HepG2 (cell line): Measurements from ENCODE around the gene EEIG1. TPM values are rescaled to one million over a fixed set of nuclear protein-coding genes. Genes with fewer than 3 reads are reported as not detected.

ENCODE experiments used
- CEBPG ChIP-seq: IDR thresholded peaks from 2 replicates; pipeline ENCODE4 v1.6.1; 2016
- FOXJ3 ChIP-seq: sonication (generic); formaldehyde crosslinking; IDR thresholded peaks from 2 replicates; pipeline ENCODE4 v1.4.0; 2020; ENCODE audit warnings: missing genetic modification reagents, mild to moderate bottlenecking, borderline replicate concordance
- HMG20B ChIP-seq: conservative IDR thresholded peaks from 2 replicates; pipeline ENCODE4 v1.6.1; 2016; ENCODE audit warnings: missing genetic modification reagents, missing compliant biosample characterization
- HNF4A ChIP-seq: sonication (generic); formaldehyde crosslinking; IDR thresholded peaks from 2 replicates; pipeline ENCODE4 v1.4.0; 2020; ENCODE audit warnings: missing genetic modification reagents
- MIXL1 ChIP-seq: IDR thresholded peaks from 2 replicates; pipeline ENCODE4 v1.6.1; 2016
- ZNF138 ChIP-seq: sonication (generic); formaldehyde crosslinking; IDR thresholded peaks from 2 replicates; pipeline ENCODE4 v1.5.0; 2020; ENCODE audit warnings: mild to moderate bottlenecking, low read depth, missing genetic modification reagents
- ZNF460 ChIP-seq: sonication (generic); formaldehyde crosslinking; IDR thresholded peaks from 2 replicates; pipeline ENCODE4 v1.5.1; 2020; ENCODE audit warnings: missing genetic modification reagents, mild to moderate bottlenecking, borderline replicate concordance
- ZNF546 ChIP-seq: sonication (generic); formaldehyde crosslinking; conservative IDR thresholded peaks from 2 replicates; pipeline ENCODE4 v1.8.1; 2023; ENCODE audit warnings: mild to moderate bottlenecking, missing genetic modification reagents
- polyA plus RNA-seq, 8 experiments: library from polyadenylated mRNA; depleted of rRNA in 3 of 8; stranded (reverse) in 7 of 8; unstranded in 1 of 8; fragments of >200 nt; fragmentation: Illumina TruSeq in 4 of 8; extraction: Trizol in 4 of 8; gene quantifications; 2 replicates each; pipeline versions ENCODE4 v1.2.1 to v1.2.3, GENCODE V29; 2011 to 2016; ENCODE audit warnings: low read depth in 4 of 8, missing spikeins in 1 of 8, mixed read lengths in 1 of 8; ENCODE audit not compliant: insufficient read depth in 1 of 8
- total RNA-seq, 5 experiments: library from RNA; depleted of rRNA; stranded (reverse); fragments of >200 nt; fragmentation: Illumina TruSeq; extraction: Trizol; gene quantifications; 2 replicates each; pipeline ENCODE4 v1.2.3, GENCODE V29; 2016; ENCODE audit warnings: low read depth in 1 of 5
- TF ChIP-seq, protein P1 (sequence below): sonication (generic); formaldehyde crosslinking; IDR thresholded peaks from 2 replicates; pipeline ENCODE4 v1.8.1; 2022; ENCODE audit warnings: low read depth, mild to moderate bottlenecking, missing genetic modification reagents
- TF ChIP-seq, protein P2 (sequence below): sonication (generic); formaldehyde crosslinking; IDR thresholded peaks from 2 replicates; pipeline ENCODE4 v1.4.0; 2020; ENCODE audit warnings: mild to moderate bottlenecking, missing genetic modification reagents
- TF ChIP-seq, protein P3 (sequence below): sonication (generic); formaldehyde crosslinking; IDR thresholded peaks from 2 replicates; pipeline ENCODE4 v1.5.0; 2020; ENCODE audit warnings: missing genetic modification reagents
- TF ChIP-seq, protein P4 (sequence below): IDR thresholded peaks from 2 replicates; pipeline ENCODE4 v1.6.1; 2012; ENCODE audit warnings: inconsistent platforms
- TF ChIP-seq, protein P5 (sequence below): sonication (generic); formaldehyde crosslinking; IDR thresholded peaks from 2 replicates; pipeline ENCODE4 v1.5.0; 2020; ENCODE audit warnings: missing genetic modification reagents

EEIG1 gene
- total and polyA plus RNA-seq, 2 of the 13 experiments (the other 11 are each of a cell fraction or from before 2014, with no cell fraction given) = 16.6 to 25.2 TPM

GRCh38 chr9:127991017-127991756, 10.4 kb upstream of the EEIG1 start (continued):
- TF ChIP-seq, protein P1, sequence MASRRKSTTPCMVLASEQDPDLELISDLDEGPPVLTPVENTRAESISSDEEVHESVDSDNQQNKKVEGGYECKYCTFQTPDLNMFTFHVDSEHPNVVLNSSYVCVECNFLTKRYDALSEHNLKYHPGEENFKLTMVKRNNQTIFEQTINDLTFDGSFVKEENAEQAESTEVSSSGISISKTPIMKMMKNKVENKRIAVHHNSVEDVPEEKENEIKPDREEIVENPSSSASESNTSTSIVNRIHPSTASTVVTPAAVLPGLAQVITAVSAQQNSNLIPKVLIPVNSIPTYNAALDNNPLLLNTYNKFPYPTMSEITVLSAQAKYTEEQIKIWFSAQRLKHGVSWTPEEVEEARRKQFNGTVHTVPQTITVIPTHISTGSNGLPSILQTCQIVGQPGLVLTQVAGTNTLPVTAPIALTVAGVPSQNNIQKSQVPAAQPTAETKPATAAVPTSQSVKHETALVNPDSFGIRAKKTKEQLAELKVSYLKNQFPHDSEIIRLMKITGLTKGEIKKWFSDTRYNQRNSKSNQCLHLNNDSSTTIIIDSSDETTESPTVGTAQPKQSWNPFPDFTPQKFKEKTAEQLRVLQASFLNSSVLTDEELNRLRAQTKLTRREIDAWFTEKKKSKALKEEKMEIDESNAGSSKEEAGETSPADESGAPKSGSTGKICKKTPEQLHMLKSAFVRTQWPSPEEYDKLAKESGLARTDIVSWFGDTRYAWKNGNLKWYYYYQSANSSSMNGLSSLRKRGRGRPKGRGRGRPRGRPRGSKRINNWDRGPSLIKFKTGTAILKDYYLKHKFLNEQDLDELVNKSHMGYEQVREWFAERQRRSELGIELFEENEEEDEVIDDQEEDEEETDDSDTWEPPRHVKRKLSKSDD (CRISPR knock-in tag) = no peak
- TF ChIP-seq HMG20B (CRISPR knock-in tag) (0 out of 2 replicates have a peak, but pooled peaks have one; percentile 17), ZNF546 (no peak), FOXJ3 (CRISPR knock-in tag) (peak; percentile 66), ZNF138 (no peak), CEBPG (CRISPR knock-in tag) (peak; percentile 53; the same call in 1 of the 2 replicates), HNF4A (CRISPR knock-in tag) (peak; percentile 81), MIXL1 (CRISPR knock-in tag) (peak; percentile 23; the same call in 1 of the 2 replicates), ZNF460 (CRISPR knock-in tag) (no peak; the same call in 1 of the 2 replicates)
- TF ChIP-seq, protein P2, sequence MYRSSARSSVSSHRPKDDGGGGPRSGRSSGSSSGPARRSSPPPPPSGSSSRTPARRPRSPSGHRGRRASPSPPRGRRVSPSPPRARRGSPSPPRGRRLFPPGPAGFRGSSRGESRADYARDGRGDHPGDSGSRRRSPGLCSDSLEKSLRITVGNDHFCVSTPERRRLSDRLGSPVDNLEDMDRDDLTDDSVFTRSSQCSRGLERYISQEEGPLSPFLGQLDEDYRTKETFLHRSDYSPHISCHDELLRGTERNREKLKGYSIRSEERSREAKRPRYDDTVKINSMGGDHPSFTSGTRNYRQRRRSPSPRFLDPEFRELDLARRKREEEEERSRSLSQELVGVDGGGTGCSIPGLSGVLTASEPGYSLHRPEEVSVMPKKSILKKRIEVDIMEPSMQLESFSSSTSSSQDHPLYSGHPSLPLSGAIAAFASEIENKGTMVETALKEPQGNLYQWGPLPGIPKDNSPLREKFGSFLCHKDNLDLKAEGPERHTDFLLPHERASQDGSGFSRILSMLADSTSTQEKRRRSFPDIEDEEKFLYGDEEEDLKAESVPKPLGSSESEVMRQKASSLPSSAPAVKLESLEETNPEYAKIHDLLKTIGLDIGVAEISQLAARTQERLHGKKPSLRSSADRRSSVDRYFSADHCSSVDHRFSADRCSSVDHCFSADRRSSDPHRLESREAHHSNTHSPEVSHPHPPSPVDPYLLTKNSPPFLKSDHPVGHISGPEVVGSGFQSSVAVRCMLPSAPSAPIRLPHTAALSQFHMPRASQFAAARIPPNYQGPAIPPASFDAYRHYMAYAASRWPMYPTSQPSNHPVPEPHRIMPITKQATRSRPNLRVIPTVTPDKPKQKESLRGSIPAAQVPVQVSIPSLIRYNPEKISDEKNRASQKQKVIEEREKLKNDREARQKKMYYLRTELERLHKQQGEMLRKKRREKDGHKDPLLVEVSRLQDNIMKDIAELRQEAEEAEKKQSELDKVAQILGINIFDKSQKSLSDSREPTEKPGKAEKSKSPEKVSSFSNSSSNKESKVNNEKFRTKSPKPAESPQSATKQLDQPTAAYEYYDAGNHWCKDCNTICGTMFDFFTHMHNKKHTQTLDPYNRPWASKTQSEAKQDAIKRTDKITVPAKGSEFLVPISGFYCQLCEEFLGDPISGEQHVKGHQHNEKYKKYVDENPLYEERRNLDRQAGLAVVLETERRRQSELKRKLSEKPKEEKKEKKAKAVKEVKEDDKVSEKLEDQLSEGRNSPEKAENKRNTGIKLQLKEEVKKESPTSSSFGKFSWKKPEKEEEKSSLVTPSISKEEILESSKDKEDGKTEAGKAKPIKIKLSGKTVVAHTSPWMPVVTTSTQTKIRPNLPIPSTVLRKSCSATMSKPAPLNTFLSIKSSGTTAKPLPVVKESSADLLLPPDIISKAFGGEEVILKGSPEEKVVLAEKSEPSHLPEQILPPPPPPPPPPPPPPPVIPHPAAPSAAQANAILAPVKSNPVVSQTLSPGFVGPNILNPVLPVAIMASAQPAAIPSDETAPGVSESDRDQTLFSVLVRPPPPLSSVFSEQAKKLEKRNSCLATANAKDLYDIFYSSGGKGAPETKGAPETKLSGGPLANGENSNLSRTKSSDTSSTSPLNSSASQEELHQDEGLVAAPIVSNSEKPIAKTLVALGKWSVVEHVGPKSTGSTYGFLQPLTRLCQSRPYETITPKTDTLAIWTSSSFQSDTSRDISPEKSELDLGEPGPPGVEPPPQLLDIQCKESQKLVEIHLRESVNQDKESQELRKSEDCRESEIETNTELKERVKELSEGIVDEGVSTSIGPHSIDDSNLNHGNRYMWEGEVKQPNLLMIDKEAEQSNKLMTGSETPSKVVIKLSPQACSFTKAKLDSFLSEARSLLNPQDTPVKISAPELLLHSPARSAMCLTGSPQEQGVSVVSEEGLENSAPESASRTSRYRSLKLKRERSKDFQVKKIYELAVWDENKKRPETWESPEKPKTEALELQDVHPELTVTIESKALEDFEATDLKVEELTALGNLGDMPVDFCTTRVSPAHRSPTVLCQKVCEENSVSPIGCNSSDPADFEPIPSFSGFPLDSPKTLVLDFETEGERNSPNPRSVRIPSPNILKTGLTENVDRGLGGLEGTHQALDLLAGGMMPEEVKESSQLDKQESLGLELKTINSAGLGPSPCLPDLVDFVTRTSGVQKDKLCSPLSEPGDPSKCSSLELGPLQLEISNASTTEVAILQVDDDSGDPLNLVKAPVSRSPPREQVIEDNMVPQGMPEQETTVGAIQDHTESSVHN (CRISPR knock-in tag) = no peak
- TF ChIP-seq, protein P3, sequence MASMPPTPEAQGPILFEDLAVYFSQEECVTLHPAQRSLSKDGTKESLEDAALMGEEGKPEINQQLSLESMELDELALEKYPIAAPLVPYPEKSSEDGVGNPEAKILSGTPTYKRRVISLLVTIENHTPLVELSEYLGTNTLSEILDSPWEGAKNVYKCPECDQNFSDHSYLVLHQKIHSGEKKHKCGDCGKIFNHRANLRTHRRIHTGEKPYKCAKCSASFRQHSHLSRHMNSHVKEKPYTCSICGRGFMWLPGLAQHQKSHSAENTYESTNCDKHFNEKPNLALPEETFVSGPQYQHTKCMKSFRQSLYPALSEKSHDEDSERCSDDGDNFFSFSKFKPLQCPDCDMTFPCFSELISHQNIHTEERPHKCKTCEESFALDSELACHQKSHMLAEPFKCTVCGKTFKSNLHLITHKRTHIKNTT = no peak
- TF ChIP-seq, protein P4, sequence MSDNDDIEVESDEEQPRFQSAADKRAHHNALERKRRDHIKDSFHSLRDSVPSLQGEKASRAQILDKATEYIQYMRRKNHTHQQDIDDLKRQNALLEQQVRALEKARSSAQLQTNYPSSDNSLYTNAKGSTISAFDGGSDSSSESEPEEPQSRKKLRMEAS = peak; percentile 44; the same call in 1 of the 2 replicates
- TF ChIP-seq, protein P5, sequence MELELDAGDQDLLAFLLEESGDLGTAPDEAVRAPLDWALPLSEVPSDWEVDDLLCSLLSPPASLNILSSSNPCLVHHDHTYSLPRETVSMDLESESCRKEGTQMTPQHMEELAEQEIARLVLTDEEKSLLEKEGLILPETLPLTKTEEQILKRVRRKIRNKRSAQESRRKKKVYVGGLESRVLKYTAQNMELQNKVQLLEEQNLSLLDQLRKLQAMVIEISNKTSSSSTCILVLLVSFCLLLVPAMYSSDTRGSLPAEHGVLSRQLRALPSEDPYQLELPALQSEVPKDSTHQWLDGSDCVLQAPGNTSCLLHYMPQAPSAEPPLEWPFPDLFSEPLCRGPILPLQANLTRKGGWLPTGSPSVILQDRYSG (CRISPR knock-in tag) = no peak
